ENCODE results near the gene ADAMTS1. TPM values are rescaled to one million over a fixed set of nuclear protein-coding genes. Genes with fewer than 3 reads are reported as not detected.

ADAMTS1 gene
- 27.2 to 91.2 TPM (median 29.7 TPM) in 3 replicates for total RNA-seq
- long read RNA-seq, full-length matches to known transcripts: 46 of 54 reads
- long read RNA-seq, partial matches to known transcripts: 2 of 54 reads
- long read RNA-seq, other reads (novel, unspliced or antisense): 6 of 54 reads

GRCh38 chr21:26845066-26845758 is at the start of gene ADAMTS1:
ADAMTS1 (minus strand) TSS chr21:26845409; CDS start chr21:26844954, 455 bp downstream.
- H3K4me1 Mint-ChIP-seq (ENCODE audit: low read depth): peaks cover 48% of the 10 kb centered on the region
- TF ChIP-seq CTCF (IDR thresholded peaks at IDR 0.05): peak; percentile 64

GRCh38 chr21:26892151-26892550 is 46.9 kb upstream of the ADAMTS1 start:
- H3K27me3 Mint-ChIP-seq (ENCODE audit: low read depth): no peaks in the 10 kb centered on the region
- H3K4me3 Mint-ChIP-seq (ENCODE audit: unreplicated experiment): no peak overlapping the region
- no peak for TF ChIP-seq CTCF (IDR thresholded peaks at IDR 0.05)
- no peak overlapping the region for H3K27ac Mint-ChIP-seq (ENCODE audit: unreplicated experiment)
- no peaks in the 10 kb centered on the region for H3K9me3 Mint-ChIP-seq (ENCODE audit: low read depth)
- no peaks in the 10 kb centered on the region for H3K36me3 Mint-ChIP-seq (ENCODE audit: low read depth)
- no peak for DNase-seq (ENCODE audit: low spot score)
- no peaks in the 10 kb centered on the region for H3K4me1 Mint-ChIP-seq (ENCODE audit: low read depth)

More at GRCh38 chr21:26845066-26845758, at the start of gene ADAMTS1:
- Mint-ChIP-seq H3K9me3 (ENCODE audit: low read depth) (no peaks in the 10 kb centered on the region), H3K36me3 (ENCODE audit: low read depth) (peaks cover 16% of the 10 kb centered on the region), H3K4me3 (ENCODE audit: unreplicated experiment) (peak within 1 kb of the TSS; percentile 96), H3K27ac (ENCODE audit: unreplicated experiment) (peak within 1 kb of the TSS; percentile 100), H3K27me3 (ENCODE audit: low read depth) (no peaks in the 10 kb centered on the region)
- peak; percentile 96 for DNase-seq (ENCODE audit: low spot score)

GRCh38 chr21:26888931-26889330 is 43.7 kb upstream of the ADAMTS1 start:
- Mint-ChIP-seq H3K4me1 (ENCODE audit: low read depth) (no peaks in the 10 kb centered on the region), H3K4me3 (ENCODE audit: unreplicated experiment) (no peak overlapping the region), H3K27ac (ENCODE audit: unreplicated experiment) (no peak overlapping the region), H3K9me3 (ENCODE audit: low read depth) (no peaks in the 10 kb centered on the region), H3K36me3 (ENCODE audit: low read depth) (no peaks in the 10 kb centered on the region), H3K27me3 (ENCODE audit: low read depth) (no peaks in the 10 kb centered on the region)
- TF ChIP-seq CTCF (IDR thresholded peaks at IDR 0.05): no peak
- DNase-seq (ENCODE audit: low spot score): no peak

GRCh38 chr21:26888256-26888655 is 43.0 kb upstream of the ADAMTS1 start:
- no peaks in the 10 kb centered on the region for H3K36me3 Mint-ChIP-seq (ENCODE audit: low read depth)
- TF ChIP-seq CTCF (IDR thresholded peaks at IDR 0.05): no peak
- H3K4me3 Mint-ChIP-seq (ENCODE audit: unreplicated experiment): no peak overlapping the region
- no peaks in the 10 kb centered on the region for H3K9me3 Mint-ChIP-seq (ENCODE audit: low read depth)
- no peak for DNase-seq (ENCODE audit: low spot score)
- H3K4me1 Mint-ChIP-seq (ENCODE audit: low read depth): no peaks in the 10 kb centered on the region
- no peaks in the 10 kb centered on the region for H3K27me3 Mint-ChIP-seq (ENCODE audit: low read depth)
- H3K27ac Mint-ChIP-seq (ENCODE audit: unreplicated experiment): no peak overlapping the region

- Mint-ChIP-seq H3K9me3 (ENCODE audit: low read depth) (no peaks in the 10 kb centered on the region), H3K4me3 (ENCODE audit: unreplicated experiment) (no peak overlapping the region), H3K27me3 (ENCODE audit: low read depth) (no peaks in the 10 kb centered on the region), H3K27ac (ENCODE audit: unreplicated experiment) (no peak overlapping the region), H3K4me1 (ENCODE audit: low read depth) (no peaks in the 10 kb centered on the region), H3K36me3 (ENCODE audit: low read depth) (no peaks in the 10 kb centered on the region)
- DNase-seq (ENCODE audit: low spot score): no peak
- TF ChIP-seq CTCF (IDR thresholded peaks at IDR 0.05): no peak
Observed at GRCh38 chr21:26887251-26887650, 42.0 kb upstream of the ADAMTS1 start.

All from chondrocyte (in vitro differentiated cells).